Right atrium auricular region (tissue), 2 donors: ENCODE measurements around the gene FZD4. TPM values are rescaled to one million over a fixed set of nuclear protein-coding genes. Genes with fewer than 3 reads are reported as not detected.

Source experiments
- DNase-seq: peaks from one replicate; pipeline ENCODE4 v3.0.0-alpha.2; 2019; ENCODE audit warnings: low spot score
- H3K27ac ChIP-seq, 2 donors: fragments of 200-600 bp; sonication (generic); 1 replicate in 1 of 2; 2 replicates in 1 of 2; pipeline ENCODE4 v1.5.1; 2016 to 2019
- H3K27me3 ChIP-seq, 2 donors: fragments of 200-600 bp; sonication (generic); one replicate each; pipeline versions ENCODE4 v1.5.1 to v1.6.0; 2017 to 2019
- H3K36me3 ChIP-seq: fragments of 200-600 bp; sonication (generic); one replicate; pipeline ENCODE4 v1.5.1; 2016
- H3K4me1 ChIP-seq, 2 donors: fragments of 200-600 bp; sonication (generic); one replicate each; pipeline versions ENCODE4 v1.5.1 to v1.6.0; 2017 to 2019
- H3K4me3 ChIP-seq, 2 donors: fragments of 200-600 bp; sonication (generic); 1 replicate in 1 of 2; 2 replicates in 1 of 2; pipeline ENCODE4 v1.5.1; 2017 to 2019; ENCODE audit warnings: mild to moderate bottlenecking in 1 of 2, moderate library complexity in 1 of 2
- H3K9me3 ChIP-seq, 2 donors: fragments of 200-600 bp; sonication (generic); one replicate each; pipeline ENCODE4 v1.5.1; 2019
- total RNA-seq, 2 donors: library from RNA; depleted of rRNA; stranded (reverse); fragments of >200 nt; gene quantifications; one replicate each; pipeline ENCODE4 v1.1.0, GENCODE V29; 2016
- TF ChIP-seq, protein P1 (sequence below), 2 donors: fragments of 200-600 bp; sonication (generic); IDR thresholded peaks; one replicate each; pipeline ENCODE4 v1.5.1; 2019; ENCODE audit warnings: antibody characterized with exemption in 2 of 2

FZD4 gene
- total RNA-seq, 2 donors from 2014 or later = 22.6 to 32.5 TPM

DNA sequence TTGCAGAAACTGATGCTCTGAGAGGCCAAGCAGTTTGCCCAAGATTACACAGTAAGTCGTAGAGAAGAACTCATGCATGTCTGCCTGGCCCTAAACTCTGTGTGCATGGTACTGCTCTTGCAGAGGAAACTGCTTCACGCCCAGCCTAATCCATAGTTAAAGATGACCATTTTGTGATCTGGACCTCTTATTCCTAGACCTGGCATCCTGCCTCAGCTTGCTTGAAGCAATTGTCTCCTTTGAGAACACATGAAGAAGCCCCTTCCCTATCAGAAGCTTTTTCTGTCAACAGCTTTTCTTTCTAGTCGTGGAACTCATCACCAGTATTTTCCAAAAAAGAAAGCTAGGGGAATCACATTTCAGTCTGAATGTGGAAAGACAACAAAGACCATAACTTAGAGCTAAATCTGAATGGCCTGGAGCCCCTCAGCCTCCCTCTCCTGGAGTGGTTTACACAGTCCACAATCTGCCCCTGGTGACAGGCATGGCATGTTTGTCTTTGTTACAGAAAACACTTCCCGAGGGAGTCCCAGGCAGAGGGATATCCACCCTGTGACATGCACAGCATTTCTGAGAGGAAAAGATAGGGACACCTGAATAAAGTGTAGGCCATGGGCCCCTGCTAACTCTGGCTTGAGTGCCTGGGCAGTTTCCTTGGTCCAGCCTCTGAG lies 2.9 kb upstream of the FZD4 start:
- H3K4me1 ChIP-seq = peaks cover 0 to 31% of the 10 kb centered on the region in 2 donors
- H3K27me3 ChIP-seq = no peaks in the 10 kb centered on the region
- TF ChIP-seq, protein P1, sequence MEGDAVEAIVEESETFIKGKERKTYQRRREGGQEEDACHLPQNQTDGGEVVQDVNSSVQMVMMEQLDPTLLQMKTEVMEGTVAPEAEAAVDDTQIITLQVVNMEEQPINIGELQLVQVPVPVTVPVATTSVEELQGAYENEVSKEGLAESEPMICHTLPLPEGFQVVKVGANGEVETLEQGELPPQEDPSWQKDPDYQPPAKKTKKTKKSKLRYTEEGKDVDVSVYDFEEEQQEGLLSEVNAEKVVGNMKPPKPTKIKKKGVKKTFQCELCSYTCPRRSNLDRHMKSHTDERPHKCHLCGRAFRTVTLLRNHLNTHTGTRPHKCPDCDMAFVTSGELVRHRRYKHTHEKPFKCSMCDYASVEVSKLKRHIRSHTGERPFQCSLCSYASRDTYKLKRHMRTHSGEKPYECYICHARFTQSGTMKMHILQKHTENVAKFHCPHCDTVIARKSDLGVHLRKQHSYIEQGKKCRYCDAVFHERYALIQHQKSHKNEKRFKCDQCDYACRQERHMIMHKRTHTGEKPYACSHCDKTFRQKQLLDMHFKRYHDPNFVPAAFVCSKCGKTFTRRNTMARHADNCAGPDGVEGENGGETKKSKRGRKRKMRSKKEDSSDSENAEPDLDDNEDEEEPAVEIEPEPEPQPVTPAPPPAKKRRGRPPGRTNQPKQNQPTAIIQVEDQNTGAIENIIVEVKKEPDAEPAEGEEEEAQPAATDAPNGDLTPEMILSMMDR (IDR thresholded peaks at IDR 0.05) = no peak
- no peak for DNase-seq
- no peak overlapping the region for H3K27ac ChIP-seq
- H3K9me3 ChIP-seq = no peaks in the 10 kb centered on the region
- H3K36me3 ChIP-seq = no peaks in the 10 kb centered on the region
- H3K4me3 ChIP-seq = no peak overlapping the region

DNA sequence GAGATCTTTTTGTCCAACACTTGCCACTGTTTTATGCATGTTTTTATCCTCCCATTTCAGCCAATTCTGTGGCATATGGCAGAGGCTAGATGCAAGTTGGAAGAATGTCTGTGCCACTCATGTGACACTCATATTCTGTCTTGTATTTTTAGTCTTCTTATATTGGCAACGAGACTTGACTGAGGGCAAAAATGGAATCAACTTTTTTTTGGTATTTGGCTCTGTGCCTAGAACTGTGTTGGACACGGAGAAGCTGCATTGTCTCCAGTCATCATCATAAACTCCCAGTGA lies 1.7 kb upstream of the FZD4 start:
- Histone ChIP-seq H3K4me1 (peaks cover 0 to 38% of the 10 kb centered on the region in 2 donors), H3K4me3 (peak overlapping the region; percentile 76 to 92), H3K27me3 (no peaks in the 10 kb centered on the region), H3K9me3 (no peaks in the 10 kb centered on the region), H3K27ac (peak overlapping the region; percentile 94 to 98), H3K36me3 (peaks cover 4% of the 10 kb centered on the region)
- TF ChIP-seq, protein P1 (IDR thresholded peaks at IDR 0.05) = no peak
- DNase-seq = no peak

DNA sequence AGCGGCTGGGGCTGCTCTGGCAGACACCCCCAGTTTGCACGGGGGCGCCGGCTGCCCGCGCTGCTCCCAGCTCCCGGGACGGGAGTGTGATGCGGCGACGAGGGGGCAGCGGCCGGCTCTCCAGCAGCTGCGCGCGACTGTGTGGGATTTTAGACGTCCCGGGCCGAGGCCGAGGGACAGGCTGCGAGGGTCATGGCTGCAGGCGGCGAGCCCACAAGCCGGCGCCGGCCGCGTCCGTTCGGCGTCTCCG lies 159 bp downstream of the FZD4 start:
- Histone ChIP-seq H3K4me1 (peaks cover 0 to 54% of the 10 kb centered on the region in 2 donors), H3K36me3 (peaks cover 14% of the 10 kb centered on the region), H3K4me3 (peak overlapping the region; percentile 76 to 92), H3K27me3 (no peaks in the 10 kb centered on the region), H3K27ac (peak overlapping the region; percentile 92 to 94), H3K9me3 (no peaks in the 10 kb centered on the region)
- TF ChIP-seq, protein P1 (IDR thresholded peaks at IDR 0.05) = no peak
- DNase-seq = no peak

DNA sequence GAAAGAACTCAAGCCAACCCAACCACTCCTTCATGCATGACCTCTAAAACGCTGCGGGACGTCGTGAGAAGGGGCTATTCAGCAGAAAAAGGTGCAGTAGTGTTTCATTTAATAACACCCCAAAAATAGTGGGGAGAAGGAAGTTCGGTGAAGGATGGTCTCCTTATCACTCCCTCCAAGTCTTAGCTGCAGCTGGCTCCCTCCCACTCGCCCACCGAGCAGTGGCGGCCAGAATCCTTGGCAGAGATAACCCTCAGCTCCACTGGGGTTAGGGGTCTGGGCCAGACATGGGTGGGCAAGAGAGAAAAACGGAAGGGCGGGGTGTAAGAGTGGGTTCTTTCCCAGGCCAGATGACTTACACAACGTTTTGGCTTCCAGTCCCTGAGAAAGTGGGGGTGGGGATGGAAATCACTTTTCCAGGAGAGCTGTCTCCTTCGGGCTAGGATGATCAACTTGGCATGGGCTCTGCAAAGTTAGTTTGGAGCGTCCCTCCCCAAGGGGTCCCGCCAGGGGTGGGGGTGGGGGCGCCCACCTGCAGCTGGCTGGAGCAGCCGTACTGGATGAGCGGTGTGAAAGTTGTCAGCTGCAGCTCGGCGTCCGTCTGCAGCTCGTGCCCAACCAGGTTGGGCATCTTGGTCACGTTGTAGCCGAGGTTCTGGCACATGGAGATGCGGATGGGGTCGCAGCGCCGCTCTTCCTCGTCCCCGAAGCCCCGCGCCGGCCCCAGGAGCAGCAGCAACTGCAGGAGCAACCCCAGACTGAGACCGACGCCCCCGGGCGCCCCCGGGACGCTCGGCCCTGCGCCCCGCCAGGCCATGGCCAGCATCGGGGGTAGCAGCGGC lies 705 bp downstream of the FZD4 start:
- peaks cover 14% of the 10 kb centered on the region for H3K36me3 ChIP-seq
- TF ChIP-seq, protein P1 (IDR thresholded peaks at IDR 0.05) = no peak
- H3K9me3 ChIP-seq = no peaks in the 10 kb centered on the region
- DNase-seq = no peak
- peak overlapping the region; percentile 92 to 94 for H3K27ac ChIP-seq
- peak overlapping the region; percentile 76 to 92 for H3K4me3 ChIP-seq
- H3K4me1 ChIP-seq = peaks cover 0 to 60% of the 10 kb centered on the region in 2 donors
- H3K27me3 ChIP-seq = no peaks in the 10 kb centered on the region

DNA sequence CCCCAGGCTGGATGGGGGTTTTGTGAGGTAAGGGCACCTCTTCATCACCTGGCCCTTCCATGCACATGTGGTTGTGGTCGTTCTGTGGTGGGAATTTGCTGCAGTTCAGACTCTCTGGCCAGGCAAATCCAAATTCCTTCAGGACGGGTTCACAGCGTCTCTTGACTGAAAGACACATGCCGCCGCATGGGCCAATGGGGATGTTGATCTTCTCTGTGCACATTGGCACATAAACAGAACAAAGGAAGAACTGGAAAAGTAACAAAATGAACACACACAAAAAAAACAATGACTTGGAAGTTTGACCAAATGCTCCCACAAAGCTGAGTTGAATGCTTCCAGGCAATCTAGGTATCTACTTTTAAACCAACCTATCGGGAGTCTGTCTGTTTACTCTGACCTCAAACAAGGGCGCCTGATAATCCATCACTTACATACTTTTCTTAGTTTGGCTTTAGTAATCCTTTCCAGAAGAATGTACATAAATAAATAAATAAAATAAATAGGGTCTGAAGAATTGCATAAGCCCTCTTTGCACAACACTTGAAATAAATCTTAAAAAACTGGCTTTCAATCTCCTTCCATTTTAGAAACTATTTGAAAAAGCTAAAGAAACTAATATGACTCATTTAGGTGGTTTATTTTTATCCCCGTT lies 2.8 kb downstream of the FZD4 start:
- H3K27ac ChIP-seq = peak overlapping the region; percentile 92 to 94
- TF ChIP-seq, protein P1 (IDR thresholded peaks at IDR 0.05) = no peak
- no peaks in the 10 kb centered on the region for H3K27me3 ChIP-seq
- peak overlapping the region; percentile 76 to 92 for H3K4me3 ChIP-seq
- H3K4me1 ChIP-seq = peaks cover 0 to 61% of the 10 kb centered on the region in 2 donors
- H3K36me3 ChIP-seq = peaks cover 23% of the 10 kb centered on the region
- no peaks in the 10 kb centered on the region for H3K9me3 ChIP-seq
- no peak for DNase-seq
